ENCODE results near the gene OTUD3. TPM values are rescaled to one million over a fixed set of nuclear protein-coding genes. Genes with fewer than 3 reads are reported as not detected.
"Not testable (repeated sequence)": the region's sequence is repeated elsewhere in the genome, so short reads cannot be mapped to it uniquely, and the experiment has no call there.

OTUD3 gene
- 2.5 and 4.9 TPM in 2 replicates for total RNA-seq (2014; rRNA removed; shearing (Covaris generic); ENCODE audit: low replicate concordance)

- DNase-seq (ENCODE audit: low read depth): peak; percentile 96
- in situ Hi-C loops (cut with HindIII; ENCODE audit: low pct_unique_long_range_greater_than_20kb, low sequenced_read_pairs): no loop called here
Measured at GRCh38 chr1:19882111-19883071, at the start of gene OTUD3. TSS of gene OTUD3 (plus strand) at chr1:19882395. CDS start at chr1:19882514, 119 bp downstream.

DNA sequence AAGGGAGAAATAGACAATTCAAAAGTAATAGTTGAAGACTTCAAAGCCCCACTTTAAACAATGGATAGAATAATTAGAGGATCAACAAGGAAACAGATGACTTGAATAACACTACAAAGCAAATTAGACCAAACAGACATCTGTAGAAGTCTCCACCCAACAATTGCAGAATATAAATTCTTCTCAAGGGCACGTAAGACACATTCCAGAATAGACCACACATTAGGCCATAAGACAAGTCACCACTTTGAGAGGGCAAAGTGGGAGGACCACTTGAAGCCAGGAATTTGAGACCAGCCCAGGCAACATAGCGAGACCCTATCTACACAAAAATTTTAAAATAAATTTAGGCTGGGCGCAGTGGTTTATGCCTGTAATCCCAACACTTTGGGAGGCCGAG is 46.6 kb upstream of the OTUD3 start:
- in situ Hi-C loops (cut with HindIII; ENCODE audit: low pct_unique_long_range_greater_than_20kb, low sequenced_read_pairs): no loop called here
- no peak for DNase-seq (ENCODE audit: low read depth)

- no peak for DNase-seq (ENCODE audit: low read depth)
- in situ Hi-C loops (cut with HindIII; ENCODE audit: low pct_unique_long_range_greater_than_20kb, low sequenced_read_pairs): no loop called here
Measured at GRCh38 chr1:19837866-19838265, 44.3 kb upstream of the OTUD3 start.

GRCh38 chr1:19840228-19840627 is 42.0 kb upstream of the OTUD3 start:
- in situ Hi-C loops (cut with HindIII; ENCODE audit: low pct_unique_long_range_greater_than_20kb, low sequenced_read_pairs): no loop called here

DNA sequence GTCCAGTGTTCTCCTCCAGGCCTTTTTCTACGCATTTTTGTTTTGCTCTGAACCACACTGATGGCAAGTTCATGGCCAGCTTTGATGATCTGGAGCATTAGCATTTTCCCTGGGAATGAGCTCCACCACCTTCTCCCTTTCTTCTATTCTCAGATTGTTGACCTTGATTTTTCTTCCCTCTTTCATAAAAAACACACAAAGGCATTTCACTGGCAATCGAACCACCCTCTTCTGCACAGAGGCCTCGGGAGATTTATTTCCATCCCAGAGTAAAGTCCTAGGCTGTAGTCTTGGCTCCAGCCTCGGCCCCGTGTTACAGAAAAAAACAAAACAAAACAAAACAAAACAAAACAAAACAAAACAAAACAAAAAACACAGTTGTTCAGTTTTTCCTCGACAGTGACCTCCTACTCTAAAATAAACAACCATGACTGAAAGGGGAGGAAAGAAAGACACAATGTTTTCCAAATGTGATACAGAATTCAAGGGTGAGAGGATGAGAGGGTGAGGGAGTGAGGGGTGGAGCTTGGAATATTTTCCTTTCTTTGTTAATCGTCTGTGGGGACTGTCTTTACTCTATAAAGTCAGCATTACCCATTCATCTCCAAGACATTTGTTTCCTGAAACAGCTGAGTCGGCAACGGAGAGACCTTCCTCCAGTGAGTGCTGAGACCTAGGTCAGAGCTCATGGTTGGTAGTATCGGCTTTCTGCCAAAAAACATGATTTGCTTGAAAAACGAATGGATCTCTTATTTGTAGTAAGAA is 37.3 kb upstream of the OTUD3 start:
- no peak for DNase-seq (ENCODE audit: low read depth)

More at GRCh38 chr1:19840228-19840627, 42.0 kb upstream of the OTUD3 start:
- DNase-seq (ENCODE audit: low read depth): no peak

GRCh38 chr1:19845555-19845954 is 36.6 kb upstream of the OTUD3 start:
- in situ Hi-C loops (cut with HindIII; ENCODE audit: low pct_unique_long_range_greater_than_20kb, low sequenced_read_pairs): no loop called here
- DNase-seq (ENCODE audit: low read depth): no peak

More for the DNA sequence above, 37.3 kb upstream of the OTUD3 start:
- in situ Hi-C loops (cut with HindIII; ENCODE audit: low pct_unique_long_range_greater_than_20kb, low sequenced_read_pairs): no loop called here

DNA sequence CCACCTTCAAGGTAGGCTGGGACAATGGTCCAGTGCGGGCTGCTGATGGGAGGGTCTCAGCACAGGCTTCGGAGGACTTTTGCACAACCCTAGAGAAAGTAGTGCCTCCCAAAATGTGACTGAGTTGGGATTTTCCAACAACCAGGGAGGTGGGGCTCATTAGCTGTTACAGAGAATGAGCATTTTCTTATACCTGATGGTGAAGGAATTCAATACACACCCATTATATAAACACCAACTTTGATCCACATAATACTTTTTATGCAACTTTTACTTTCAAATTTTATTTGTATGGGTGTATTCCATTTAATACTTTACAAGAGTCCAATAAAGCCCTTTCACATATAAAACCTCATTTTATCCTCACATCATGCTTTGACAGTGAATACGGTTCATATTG is 35.9 kb upstream of the OTUD3 start:
- in situ Hi-C loops (cut with HindIII; ENCODE audit: low pct_unique_long_range_greater_than_20kb, low sequenced_read_pairs): no loop called here
- DNase-seq (ENCODE audit: low read depth): no peak

DNA sequence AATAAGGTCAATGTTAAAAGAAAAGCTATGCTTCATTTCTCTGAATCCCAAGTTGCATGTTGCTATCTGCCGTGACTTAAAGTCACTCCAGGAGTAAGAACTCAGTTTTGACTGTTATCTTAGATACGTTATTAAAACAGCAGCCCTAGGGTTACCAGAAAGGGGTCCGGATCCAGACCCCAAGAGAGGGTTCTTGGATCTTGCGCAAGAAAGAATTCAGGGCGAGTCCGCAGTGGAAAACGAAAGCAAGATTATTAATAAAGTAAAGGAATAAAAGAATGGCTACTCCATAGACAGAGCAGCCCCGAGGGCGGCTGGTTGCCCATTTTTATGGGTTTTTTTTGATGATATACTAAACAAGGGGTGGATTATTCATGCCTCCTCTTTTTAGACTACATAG is 34.9 kb upstream of the OTUD3 start:
- in situ Hi-C loops (cut with HindIII; ENCODE audit: low pct_unique_long_range_greater_than_20kb, low sequenced_read_pairs); DNase-seq (ENCODE audit: low read depth): not testable (repeated sequence)

DNA sequence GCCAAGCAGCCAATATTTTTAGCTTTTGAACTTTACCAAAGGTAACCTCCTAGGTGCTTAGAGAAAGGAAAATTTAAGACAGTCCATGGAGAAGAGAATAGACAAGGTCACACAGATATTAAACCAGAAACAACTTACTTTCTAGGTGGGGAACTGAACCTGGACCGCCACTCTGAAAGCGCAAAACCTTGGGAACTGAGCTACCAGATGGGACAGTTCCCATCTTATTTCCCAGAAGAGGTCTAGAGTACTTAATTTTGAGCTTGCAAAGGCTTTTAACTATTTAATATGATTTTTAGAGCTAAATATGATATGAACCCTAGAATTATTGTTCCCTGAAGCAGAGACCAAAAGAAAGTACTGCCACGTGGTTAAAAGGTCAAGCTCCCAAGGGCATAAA is 32.9 kb upstream of the OTUD3 start:
- in situ Hi-C loops (cut with HindIII; ENCODE audit: low pct_unique_long_range_greater_than_20kb, low sequenced_read_pairs); DNase-seq (ENCODE audit: low read depth): not testable (repeated sequence)

DNA sequence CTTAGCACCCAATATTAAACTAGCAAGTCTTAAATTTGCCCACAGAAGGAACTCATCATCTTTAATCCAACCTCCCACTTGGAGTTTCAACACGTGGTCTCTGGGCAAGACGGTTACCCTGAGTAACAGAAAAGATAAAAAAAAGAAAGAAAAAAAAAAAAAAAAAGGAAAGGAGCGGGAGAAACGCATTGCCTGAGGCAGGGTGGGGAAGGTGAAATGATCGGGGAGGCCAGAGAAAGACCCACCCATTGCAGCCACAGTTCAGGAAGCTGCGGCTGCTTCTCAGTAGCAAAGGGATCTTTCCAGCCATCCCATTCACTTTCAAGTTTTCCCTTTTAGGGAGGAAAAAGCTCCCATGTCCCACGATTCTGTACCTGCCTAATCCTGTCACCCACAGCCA is 32.0 kb upstream of the OTUD3 start:
- no peak for DNase-seq (ENCODE audit: low read depth)
- in situ Hi-C loops (cut with HindIII; ENCODE audit: low pct_unique_long_range_greater_than_20kb, low sequenced_read_pairs): no loop called here

GRCh38 chr1:19852036-19852435 is 30.2 kb upstream of the OTUD3 start:
- DNase-seq (ENCODE audit: low read depth): no peak
- in situ Hi-C loops (cut with HindIII; ENCODE audit: low pct_unique_long_range_greater_than_20kb, low sequenced_read_pairs): no loop called here

- DNase-seq (ENCODE audit: low read depth): no peak
- in situ Hi-C loops (cut with HindIII; ENCODE audit: low pct_unique_long_range_greater_than_20kb, low sequenced_read_pairs): no loop called here
Measured at GRCh38 chr1:19854866-19855265, 27.3 kb upstream of the OTUD3 start.

DNA sequence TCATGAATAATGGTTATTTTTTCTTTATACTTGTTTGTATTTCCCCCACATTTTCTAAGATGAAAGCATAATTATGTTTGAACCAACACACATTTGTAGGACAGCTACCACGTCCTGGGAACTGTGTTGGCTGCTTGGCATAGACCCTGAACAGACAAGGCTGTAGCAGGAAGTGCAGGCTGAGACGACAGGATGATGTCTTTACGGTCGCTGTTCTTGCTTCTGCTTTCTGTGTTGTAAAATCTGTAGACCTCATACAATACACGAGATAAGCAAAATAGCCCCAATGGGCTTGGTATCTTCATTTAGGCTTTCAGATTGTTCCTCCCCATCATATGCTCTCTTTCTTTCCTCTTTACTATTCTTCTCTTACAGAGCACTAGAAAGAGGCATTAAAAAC is 23.3 kb upstream of the OTUD3 start:
- in situ Hi-C loops (cut with HindIII; ENCODE audit: low pct_unique_long_range_greater_than_20kb, low sequenced_read_pairs): no loop called here
- DNase-seq (ENCODE audit: low read depth): no peak

- DNase-seq (ENCODE audit: low read depth): no peak
- in situ Hi-C loops (cut with HindIII; ENCODE audit: low pct_unique_long_range_greater_than_20kb, low sequenced_read_pairs): no loop called here
Measured at GRCh38 chr1:19859876-19860275, 22.3 kb upstream of the OTUD3 start.

DNA sequence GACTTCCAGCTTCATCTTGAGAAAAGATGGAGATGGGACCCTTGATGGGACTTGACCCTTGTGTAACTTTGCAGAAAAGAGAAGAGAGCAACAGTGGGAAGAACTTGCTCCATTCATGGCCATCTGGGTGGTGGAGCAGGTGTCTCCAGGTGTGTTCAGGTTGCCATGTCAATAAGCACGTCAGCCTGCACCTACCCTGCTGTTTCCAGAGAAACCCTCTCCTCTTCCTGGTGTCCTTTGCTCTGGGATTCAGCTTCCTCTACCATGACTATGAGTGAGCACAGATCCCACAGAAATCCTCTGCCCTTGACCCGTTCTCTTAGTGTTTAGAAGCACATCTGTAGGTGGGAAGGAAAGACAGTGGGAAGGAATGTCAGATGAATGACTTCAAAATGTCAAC is 21.8 kb upstream of the OTUD3 start:
- DNase-seq (ENCODE audit: low read depth): no peak
- in situ Hi-C loops (cut with HindIII; ENCODE audit: low pct_unique_long_range_greater_than_20kb, low sequenced_read_pairs): no loop called here

- in situ Hi-C loops (cut with HindIII; ENCODE audit: low pct_unique_long_range_greater_than_20kb, low sequenced_read_pairs): no loop called here
- DNase-seq (ENCODE audit: low read depth): no peak
Measured at GRCh38 chr1:19861034-19861433, 21.2 kb upstream of the OTUD3 start.

- in situ Hi-C loops (cut with HindIII; ENCODE audit: low pct_unique_long_range_greater_than_20kb, low sequenced_read_pairs): no loop called here
- DNase-seq (ENCODE audit: low read depth): no peak
Measured at GRCh38 chr1:19861842-19862530, 20.2 kb upstream of the OTUD3 start.

- in situ Hi-C loops (cut with HindIII; ENCODE audit: low pct_unique_long_range_greater_than_20kb, low sequenced_read_pairs): no loop called here
- no peak for DNase-seq (ENCODE audit: low read depth)
Measured at GRCh38 chr1:19862944-19863343, 19.3 kb upstream of the OTUD3 start.

Measured in Caki2 (cell line).